Activated gamma-delta T cell (primary cell): ENCODE data around the gene RPH3AL.

Experiments used
- DNase-seq: peaks from one replicate; lab custom pipeline; 2025; lab: John Stamatoyannopoulos, UW

The RPH3AL gene

GRCh38 chr17:300881-301280, 51.7 kb downstream of the RPH3AL start:
- no peak for DNase-seq

- no peak for DNase-seq
These were observed 53.1 kb downstream of the RPH3AL start for GRCh38 chr17:299546-299945.

- DNase-seq: no peak
These were observed 53.7 kb downstream of the RPH3AL start for GRCh38 chr17:298791-299450.

- DNase-seq: no peak
These were observed 54.8 kb downstream of the RPH3AL start for GRCh38 chr17:297758-298157.

GRCh38 chr17:296906-297690, 55.5 kb downstream of the RPH3AL start:
- DNase-seq: no peak

GRCh38 chr17:296379-296778, 56.2 kb downstream of the RPH3AL start:
- DNase-seq: no peak

- DNase-seq: no peak
These were observed 59.9 kb downstream of the RPH3AL start for GRCh38 chr17:292531-293382.

- no peak for DNase-seq
These were observed 60.6 kb downstream of the RPH3AL start for GRCh38 chr17:292016-292415.

GRCh38 chr17:291587-291986, 61.0 kb downstream of the RPH3AL start:
- DNase-seq: no peak

- DNase-seq: no peak
These were observed 62.0 kb downstream of the RPH3AL start for GRCh38 chr17:290626-291025.

- DNase-seq: no peak
These were observed 62.5 kb downstream of the RPH3AL start for GRCh38 chr17:290121-290521.

GRCh38 chr17:289409-289808, 63.2 kb downstream of the RPH3AL start:
- DNase-seq: no peak

- no peak for DNase-seq
These were observed 63.7 kb downstream of the RPH3AL start for GRCh38 chr17:288802-289356.

- DNase-seq: no peak
These were observed 66.0 kb downstream of the RPH3AL start for GRCh38 chr17:286571-286970.

- no peak for DNase-seq
These were observed 66.7 kb downstream of the RPH3AL start for GRCh38 chr17:285751-286422.

GRCh38 chr17:284676-285355, 67.8 kb downstream of the RPH3AL start:
- no peak for DNase-seq

- DNase-seq: no peak
These were observed 68.5 kb downstream of the RPH3AL start for GRCh38 chr17:283911-284675.

GRCh38 chr17:282912-283882, 69.4 kb downstream of the RPH3AL start:
- no peak for DNase-seq
